HEK293 (cell line): Measurements from ENCODE around the gene HOXC5.

Source experiments
- CTCF ChIA-PET: fragments of 350-600 bp; formaldehyde crosslinking; extraction: SDS; loops from one replicate; lab custom pipeline; 2021; ENCODE audit warnings: antibody characterized with exemption; lab: Yijun Ruan, JAX
- POLR2A ChIA-PET: fragments of 300-600 bp; formaldehyde crosslinking; extraction: SDS; loops from one replicate; lab custom pipeline; 2020; ENCODE audit warnings: antibody characterized with exemption, inconsistent platforms; lab: Yijun Ruan, JAX
- H3K27ac ChIP-seq: fragments of 200-500 bp; sonication (Bioruptor generic); 2 replicates; pipeline ENCODE4 v1.5.1; 2014; ENCODE audit warnings: low read depth, low read length, control low read depth, inconsistent platforms; ENCODE audit errors: extremely low read depth
- H3K36me3 ChIP-seq, 2 experiments: fragments of 200-500 bp in 1 of 2; sonication (Bioruptor generic) in 1 of 2; 1 replicate in 1 of 2; 2 replicates in 1 of 2; pipeline ENCODE4 v1.5.1; 2014 to 2017; ENCODE audit warnings: inconsistent platforms in 2 of 2, low read length in 2 of 2; ENCODE audit not compliant: control insufficient read depth in 2 of 2, insufficient read depth in 1 of 2
- H3K4me1 ChIP-seq: fragments of 200-500 bp; sonication (Bioruptor generic); 2 replicates; pipeline ENCODE4 v1.5.1; 2014; ENCODE audit warnings: mild to moderate bottlenecking, low read length, inconsistent platforms; ENCODE audit not compliant: control insufficient read depth, insufficient read depth
- H3K4me3 ChIP-seq: 2 replicates; pipeline ENCODE4 v1.5.1; 2011; ENCODE audit warnings: low read depth, mild to moderate bottlenecking, control low read depth, low read length, moderate library complexity
- H3K9me3 ChIP-seq: fragments of 200-500 bp; sonication (Bioruptor generic); 2 replicates; pipeline ENCODE4 v1.5.1; 2014; ENCODE audit warnings: low read depth, low read length, inconsistent platforms; ENCODE audit not compliant: control insufficient read depth, insufficient read depth
- BCL6B ChIP-seq: fragments of 450-650 bp; formaldehyde crosslinking; IDR thresholded peaks from 2 replicates; pipeline ENCODE4 v1.5.1; 2017; ENCODE audit warnings: missing biosample characterization, missing genetic modification characterization
- ELK4 ChIP-seq: IDR thresholded peaks from 2 replicates; pipeline ENCODE4 v1.6.1; 2011; ENCODE audit warnings: mild to moderate bottlenecking, low read depth, low read length, borderline replicate concordance
- OVOL3 ChIP-seq: fragments of 450-650 bp; formaldehyde crosslinking; IDR thresholded peaks from 2 replicates; pipeline ENCODE4 v1.5.1; 2016; ENCODE audit warnings: missing biosample characterization, missing genetic modification characterization
- SALL2 ChIP-seq: fragments of 450-650 bp; formaldehyde crosslinking; IDR thresholded peaks from 2 replicates; pipeline ENCODE4 v1.5.0; 2017; ENCODE audit warnings: missing biosample characterization, mild to moderate bottlenecking, missing genetic modification characterization, borderline replicate concordance
- SCRT1 ChIP-seq: fragments of 450-650 bp; formaldehyde crosslinking; IDR thresholded peaks from 2 replicates; pipeline ENCODE4 v1.5.1; 2016; ENCODE audit warnings: missing biosample characterization, missing genetic modification characterization, borderline replicate concordance
- SP2 ChIP-seq: fragments of 450-650 bp; formaldehyde crosslinking; IDR thresholded peaks from 2 replicates; pipeline ENCODE4 v1.5.1; 2016; ENCODE audit warnings: missing biosample characterization, missing genetic modification characterization
- ZBTB48 ChIP-seq: fragments of 450-650 bp; formaldehyde crosslinking; IDR thresholded peaks from 2 replicates; pipeline ENCODE4 v1.5.1; 2016; ENCODE audit warnings: missing biosample characterization, missing genetic modification characterization
- ZBTB7A ChIP-seq: fragments of 450-650 bp; formaldehyde crosslinking; IDR thresholded peaks from 2 replicates; pipeline ENCODE4 v1.5.1; 2016; ENCODE audit warnings: low read depth, missing biosample characterization, missing genetic modification characterization
- ZFP69B ChIP-seq: fragments of 450-650 bp; formaldehyde crosslinking; IDR thresholded peaks from 2 replicates; pipeline ENCODE4 v1.5.1; 2016; ENCODE audit warnings: missing biosample characterization, missing genetic modification characterization
- ZNF112 ChIP-seq: fragments of 450-650 bp; formaldehyde crosslinking; IDR thresholded peaks from 2 replicates; pipeline ENCODE4 v1.5.0; 2017; ENCODE audit warnings: missing biosample characterization, missing genetic modification characterization
- ZNF214 ChIP-seq: fragments of 450-650 bp; formaldehyde crosslinking; IDR thresholded peaks from 2 replicates; pipeline ENCODE4 v1.5.1; 2017; ENCODE audit warnings: missing biosample characterization, mild to moderate bottlenecking, missing genetic modification characterization, borderline replicate concordance
- ZNF518A ChIP-seq: fragments of 450-650 bp; formaldehyde crosslinking; conservative IDR thresholded peaks from 2 replicates; pipeline ENCODE4 v1.5.1; 2016; ENCODE audit warnings: low read depth, missing biosample characterization, missing genetic modification characterization
- ZNF544 ChIP-seq: fragments of 450-650 bp; formaldehyde crosslinking; IDR thresholded peaks from 2 replicates; pipeline ENCODE4 v1.5.0; 2017; ENCODE audit warnings: missing biosample characterization, missing genetic modification characterization
- ZNF623 ChIP-seq: fragments of 450-650 bp; formaldehyde crosslinking; IDR thresholded peaks from 2 replicates; pipeline ENCODE4 v1.5.1; 2016; ENCODE audit warnings: missing biosample characterization, missing genetic modification characterization
- ZNF629 ChIP-seq: fragments of 450-650 bp; formaldehyde crosslinking; IDR thresholded peaks from 2 replicates; pipeline ENCODE4 v1.5.1; 2017; ENCODE audit warnings: missing biosample characterization, missing genetic modification characterization
- ZNF645 ChIP-seq: fragments of 450-650 bp; formaldehyde crosslinking; IDR thresholded peaks from 2 replicates; pipeline ENCODE4; 2016; ENCODE audit warnings: missing biosample characterization, missing genetic modification characterization
- ZNF658 ChIP-seq: fragments of 450-650 bp; formaldehyde crosslinking; IDR thresholded peaks from 2 replicates; pipeline ENCODE4; 2016; ENCODE audit warnings: missing biosample characterization, missing genetic modification characterization
- ZNF664 ChIP-seq: fragments of 450-650 bp; formaldehyde crosslinking; IDR thresholded peaks from 2 replicates; pipeline ENCODE4 v1.5.1; 2016; ENCODE audit warnings: missing biosample characterization, missing genetic modification characterization
- ZNF785 ChIP-seq: fragments of 450-650 bp; formaldehyde crosslinking; IDR thresholded peaks from 2 replicates; pipeline ENCODE4 v1.5.1; 2016; ENCODE audit warnings: missing biosample characterization, missing genetic modification characterization
- ZNF791 ChIP-seq: fragments of 450-650 bp; formaldehyde crosslinking; IDR thresholded peaks from 2 replicates; pipeline ENCODE4 v1.5.1; 2016; ENCODE audit warnings: missing biosample characterization, missing genetic modification characterization
- ZNF792 ChIP-seq: fragments of 450-650 bp; formaldehyde crosslinking; IDR thresholded peaks from 2 replicates; pipeline ENCODE4 v1.5.1; 2016; ENCODE audit warnings: missing biosample characterization, missing genetic modification characterization
- ZNF843 ChIP-seq: fragments of 450-650 bp; formaldehyde crosslinking; IDR thresholded peaks from 2 replicates; pipeline ENCODE4 v1.5.1; 2016; ENCODE audit warnings: missing biosample characterization, missing genetic modification characterization
- ZSCAN5A ChIP-seq: fragments of 450-650 bp; formaldehyde crosslinking; IDR thresholded peaks from 2 replicates; pipeline ENCODE4 v1.5.1; 2016; ENCODE audit warnings: missing biosample characterization, missing genetic modification characterization
- ZXDB ChIP-seq: fragments of 450-650 bp; formaldehyde crosslinking; IDR thresholded peaks from 2 replicates; pipeline ENCODE4 v1.5.1; 2016; ENCODE audit warnings: missing biosample characterization, missing genetic modification characterization

Gene HOXC5

GRCh38 chr12:54034785-54035310, 2.0 kb downstream of the HOXC5 start:
- H3K4me3 ChIP-seq, result no peak overlapping the region
- POLR2A ChIA-PET, result no interaction called here
- CTCF ChIA-PET, result interaction anchor here (0.7 to 3.5 kb wide), 8 partner anchors 10 to 166 kb away, joined by 3 to 17 read pairs (median 6); partner anchors contain the start of gene HOXC10
- H3K27ac ChIP-seq, result peak overlapping the region; percentile 100; the same call in 1 of the 2 replicates
- TF ChIP-seq ZNF785 (no peak), ELK4 (no peak), ZFP69B (tag by site-specific recombination) (peak; percentile 27; the same call in 1 of the 2 replicates)
- peaks cover 44% of the 10 kb centered on the region for H3K4me1 ChIP-seq
- peaks cover 2 to 9% of the 10 kb centered on the region in 2 experiments; a peak in 2 of 3 replicates for H3K36me3 ChIP-seq
- no peaks in the 10 kb centered on the region for H3K9me3 ChIP-seq

- ChIA-PET CTCF (interaction anchor here (0.6 to 3.5 kb wide), 12 partner anchors 9 to 179 kb away, joined by 3 to 17 read pairs (median 4); partner anchors contain the start of gene HOXC10), POLR2A (interaction anchor here (1.4 kb wide), 1 partner anchor 166 kb away, joined by 3 read pairs; no protein-coding TSS in a partner anchor)
- H3K4me3 ChIP-seq, result no peak overlapping the region
- H3K4me1 ChIP-seq, result peaks cover 51% of the 10 kb centered on the region
- H3K9me3 ChIP-seq, result no peaks in the 10 kb centered on the region
- peak overlapping the region; percentile 100 for H3K27ac ChIP-seq
- H3K36me3 ChIP-seq, result peaks cover 0 to 6% of the 10 kb centered on the region in 2 experiments; a peak in 1 of 3 replicates
- TF ChIP-seq ZBTB7A, result 0 out of 2 replicates have a peak, but pooled peaks have one; percentile 29
- TF ChIP-seq ZXDB, result peak; percentile 45; the same call in 1 of the 2 replicates
- no peak for TF ChIP-seq ZNF664 (tag by site-specific recombination)
- TF ChIP-seq SALL2 (tag by site-specific recombination), result no peak
- TF ChIP-seq SCRT1, result no peak
- no peak for TF ChIP-seq ZNF518A (tag by site-specific recombination)
- TF ChIP-seq ZNF214 (tag by site-specific recombination), result no peak
- no peak for TF ChIP-seq ZNF112 (tag by site-specific recombination)
- no peak for TF ChIP-seq ZNF645 (tag by site-specific recombination)
- TF ChIP-seq BCL6B (tag by site-specific recombination), result no peak
- TF ChIP-seq ZNF792 (tag by site-specific recombination), result no peak
- no peak for TF ChIP-seq ZSCAN5A (tag by site-specific recombination)
- TF ChIP-seq SP2 (tag by site-specific recombination), result no peak
- no peak for TF ChIP-seq ZNF623 (tag by site-specific recombination)
- TF ChIP-seq ZNF658 (tag by site-specific recombination), result no peak
- peak; percentile 33; the same call in 1 of the 2 replicates for TF ChIP-seq ZNF629 (tag by site-specific recombination)
- TF ChIP-seq ZNF544 (tag by site-specific recombination), result no peak
- TF ChIP-seq ZNF843 (tag by site-specific recombination), result no peak
- TF ChIP-seq ZBTB48, result peak; percentile 86
- no peak for TF ChIP-seq ZNF791 (tag by site-specific recombination)
- TF ChIP-seq OVOL3, result no peak
These were observed 2.9 kb downstream of the HOXC5 start for GRCh38 chr12:54035568-54036264.
